GM21723 (cell line): Measurements from ENCODE around the gene GAB2.

Experiments used
- ATAC-seq: cut with Tn5 transposase; IDR thresholded peaks from one replicate; pipeline ENCODE4 v1.9.1; 2021; ENCODE audit warnings: mild to moderate bottlenecking, moderate library complexity; ENCODE audit not compliant: unreplicated experiment

Gene GAB2

GRCh38 chr11:78346799-78347198 lies 70.8 kb downstream of the GAB2 start:
- no peak for ATAC-seq

- no peak for ATAC-seq
These were observed 72.2 kb downstream of the GAB2 start for GRCh38 chr11:78345450-78345849.

- no peak for ATAC-seq
These were observed 72.9 kb downstream of the GAB2 start for GRCh38 chr11:78344676-78345075.

- ATAC-seq: no peak
These were observed 73.5 kb downstream of the GAB2 start for GRCh38 chr11:78344094-78344493.

- ATAC-seq: no peak
These were observed 74.3 kb downstream of the GAB2 start for GRCh38 chr11:78343303-78343702.

- no peak for ATAC-seq
These were observed 75.8 kb downstream of the GAB2 start for GRCh38 chr11:78341841-78342240.

GRCh38 chr11:78340530-78340929 lies 77.1 kb downstream of the GAB2 start:
- ATAC-seq: no peak

- ATAC-seq: no peak
These were observed 77.7 kb downstream of the GAB2 start for GRCh38 chr11:78339945-78340344.

- ATAC-seq: no peak
These were observed 78.1 kb downstream of the GAB2 start for GRCh38 chr11:78339483-78339882.

GRCh38 chr11:78338702-78339101 lies 78.9 kb downstream of the GAB2 start:
- no peak for ATAC-seq

- ATAC-seq: no peak
These were observed 79.5 kb downstream of the GAB2 start for GRCh38 chr11:78338138-78338537.

- ATAC-seq: no peak
These were observed 80.1 kb downstream of the GAB2 start for GRCh38 chr11:78337554-78337924.

- ATAC-seq: no peak
These were observed 80.6 kb downstream of the GAB2 start for GRCh38 chr11:78336877-78337553.

GRCh38 chr11:78334109-78334508 lies 83.5 kb downstream of the GAB2 start:
- no peak for ATAC-seq

- no peak for ATAC-seq
These were observed 84.7 kb downstream of the GAB2 start for GRCh38 chr11:78332872-78333271.

GRCh38 chr11:78332174-78332866 lies 85.3 kb downstream of the GAB2 start:
- peak; percentile 78 for ATAC-seq

- peak; percentile 26 for ATAC-seq
These were observed 85.9 kb downstream of the GAB2 start for GRCh38 chr11:78331711-78332110.

GRCh38 chr11:78330361-78330760 lies 87.3 kb downstream of the GAB2 start:
- no peak for ATAC-seq

GRCh38 chr11:78327945-78328344 lies 89.7 kb downstream of the GAB2 start:
- no peak for ATAC-seq

- peak; percentile 53 for ATAC-seq
These were observed 92.3 kb downstream of the GAB2 start for GRCh38 chr11:78325274-78325781.

- no peak for ATAC-seq
These were observed 94.3 kb downstream of the GAB2 start for GRCh38 chr11:78323363-78323762.

- ATAC-seq: no peak
These were observed 98.1 kb downstream of the GAB2 start for GRCh38 chr11:78319453-78319955.
